ENCODE measurements around the gene UBE2N.

The UBE2N gene

GRCh38 chr12:93441617-93442410 lies at the start of gene UBE2N:
Gene UBE2N (minus strand): TSS chr12:93441947. CDS start chr12:93441884, 63 bp downstream.
- Histone ChIP-seq H3K27ac (ENCODE audit: low read depth, low read length) (peak within 1 kb of the TSS; percentile 89), H3K4me3 (ENCODE audit: low read depth in 1 of 5, low read length in 5 of 5) (peak within 1 kb of the TSS; percentile 76 to 90 (median 83)), H3K4me1 (ENCODE audit: control insufficient read depth in 5 of 5, insufficient read depth in 5 of 5, low read length in 5 of 5) (peaks cover 0 to 35% (median 30%) of the 10 kb centered on the region in 5 donors), H3K36me3 (ENCODE audit: control insufficient read depth in 5 of 5, insufficient read depth in 5 of 5, low read length in 5 of 5) (no peaks in the 10 kb centered on the region), H3K9me3 (ENCODE audit: control insufficient read depth in 5 of 5, low read length in 5 of 5) (no peaks in the 10 kb centered on the region), H3K27me3 (ENCODE audit: control insufficient read depth in 5 of 5, insufficient read depth in 4 of 5, low read length in 5 of 5) (no peaks in the 10 kb centered on the region), H3K9ac (ENCODE audit: low read length in 5 of 5) (peak within 1 kb of the TSS; percentile 89 to 96 (median 93))

DNA sequence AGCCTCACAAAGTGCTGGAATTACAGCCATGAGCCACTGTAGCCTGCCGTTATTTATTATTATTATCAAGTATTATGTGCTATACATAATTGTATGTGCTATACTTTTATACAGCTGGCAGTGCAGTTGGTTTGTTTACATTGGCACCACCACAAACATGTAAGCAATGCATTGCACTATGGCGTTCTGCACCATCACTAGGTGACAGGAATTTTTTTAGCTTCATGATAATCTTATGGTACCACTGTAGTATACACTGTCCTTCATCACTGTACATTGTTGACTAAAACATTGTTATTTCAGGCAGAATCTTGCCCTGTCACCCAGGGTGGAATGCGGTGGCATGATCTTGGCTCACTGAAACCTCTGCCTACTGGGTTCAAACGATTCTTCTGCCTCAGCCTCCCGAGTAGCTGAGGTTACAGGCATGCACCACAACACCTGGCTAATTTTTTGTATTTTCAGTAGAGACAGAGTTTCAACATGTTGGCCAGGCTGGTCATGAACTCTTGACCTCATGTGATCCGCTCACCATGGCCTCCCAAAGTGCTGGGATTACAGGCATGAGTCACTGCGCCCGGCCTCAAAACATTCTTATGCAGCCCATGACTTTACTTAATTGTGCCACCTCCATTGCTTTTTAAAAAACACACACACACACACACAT lies 42.7 kb upstream of the UBE2N start:
- H3K4me1 ChIP-seq (ENCODE audit: control insufficient read depth in 5 of 5, insufficient read depth in 5 of 5, low read length in 5 of 5), result no peaks in the 10 kb centered on the region
- H3K9me3 ChIP-seq (ENCODE audit: control insufficient read depth in 5 of 5, low read length in 5 of 5), result no peaks in the 10 kb centered on the region
- no peak overlapping the region for H3K9ac ChIP-seq (ENCODE audit: low read length in 5 of 5)
- H3K27me3 ChIP-seq (ENCODE audit: control insufficient read depth in 5 of 5, insufficient read depth in 4 of 5, low read length in 5 of 5), result no peaks in the 10 kb centered on the region
- H3K4me3 ChIP-seq (ENCODE audit: low read depth in 1 of 5, low read length in 5 of 5), result no peak overlapping the region
- H3K27ac ChIP-seq (ENCODE audit: low read depth, low read length), result no peak overlapping the region
- H3K36me3 ChIP-seq (ENCODE audit: control insufficient read depth in 5 of 5, insufficient read depth in 5 of 5, low read length in 5 of 5), result peaks cover 33 to 73% (median 58%) of the 10 kb centered on the region in 5 donors

DNA sequence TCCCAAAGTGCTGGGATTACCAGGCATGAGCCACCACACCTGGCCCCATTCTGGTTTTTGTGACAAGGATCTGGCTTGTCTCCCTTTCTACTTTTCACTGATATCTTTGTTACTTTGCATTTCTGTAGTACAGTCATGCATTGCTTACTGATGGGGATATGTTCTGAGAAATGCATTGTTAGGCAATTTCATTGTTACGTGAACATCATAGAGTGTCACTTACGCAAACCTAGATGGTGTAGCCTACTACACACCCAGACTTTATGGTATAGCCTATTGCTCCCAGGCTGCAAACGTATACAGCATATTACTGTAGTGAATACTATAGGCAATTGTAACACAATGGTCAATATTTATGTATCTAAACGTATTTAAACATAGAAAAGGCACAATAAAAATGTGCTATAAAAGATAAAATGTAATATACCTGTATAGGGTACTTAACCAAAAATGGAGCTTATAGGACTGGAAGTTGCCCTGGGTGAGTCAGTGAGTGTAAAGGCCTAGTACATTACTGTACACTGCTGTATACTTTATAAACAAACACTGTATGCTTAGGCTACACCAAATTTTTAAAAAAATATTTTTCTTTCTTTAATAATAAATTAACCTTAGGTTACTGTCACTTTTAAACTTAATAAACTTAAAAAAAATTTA lies 41.5 kb upstream of the UBE2N start:
- Histone ChIP-seq H3K36me3 (ENCODE audit: control insufficient read depth in 5 of 5, insufficient read depth in 5 of 5, low read length in 5 of 5) (peaks cover 29 to 65% (median 55%) of the 10 kb centered on the region in 5 donors), H3K4me3 (ENCODE audit: low read depth in 1 of 5, low read length in 5 of 5) (no peak overlapping the region), H3K27me3 (ENCODE audit: control insufficient read depth in 5 of 5, insufficient read depth in 4 of 5, low read length in 5 of 5) (no peaks in the 10 kb centered on the region), H3K9ac (ENCODE audit: low read length in 5 of 5) (no peak overlapping the region), H3K4me1 (ENCODE audit: control insufficient read depth in 5 of 5, insufficient read depth in 5 of 5, low read length in 5 of 5) (no peaks in the 10 kb centered on the region), H3K9me3 (ENCODE audit: control insufficient read depth in 5 of 5, low read length in 5 of 5) (no peaks in the 10 kb centered on the region), H3K27ac (ENCODE audit: low read depth, low read length) (no peak overlapping the region)

DNA sequence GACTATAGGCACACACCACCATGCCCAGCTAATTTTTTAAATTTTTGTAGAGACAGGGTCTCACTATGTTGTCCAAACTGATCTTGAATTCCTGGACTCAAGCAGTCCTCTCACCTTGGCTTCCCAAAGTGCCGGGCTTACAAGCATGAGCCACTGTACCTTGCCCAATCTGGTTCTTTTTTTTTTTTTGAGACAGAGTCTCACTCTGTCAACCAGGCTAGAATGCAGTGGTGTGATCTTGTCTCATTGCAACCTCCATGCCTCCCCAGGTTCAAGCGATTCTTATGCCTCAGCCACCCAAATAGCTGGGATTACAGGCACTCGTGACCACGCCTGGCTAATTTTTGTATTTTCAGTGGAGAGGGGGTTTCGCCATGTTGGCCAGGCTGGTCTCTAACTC lies 41.0 kb upstream of the UBE2N start:
- Histone ChIP-seq H3K9ac (ENCODE audit: low read length in 5 of 5) (no peak overlapping the region), H3K9me3 (ENCODE audit: control insufficient read depth in 5 of 5, low read length in 5 of 5) (no peaks in the 10 kb centered on the region), H3K27ac (ENCODE audit: low read depth, low read length) (no peak overlapping the region), H3K4me1 (ENCODE audit: control insufficient read depth in 5 of 5, insufficient read depth in 5 of 5, low read length in 5 of 5) (no peaks in the 10 kb centered on the region), H3K27me3 (ENCODE audit: control insufficient read depth in 5 of 5, insufficient read depth in 4 of 5, low read length in 5 of 5) (no peaks in the 10 kb centered on the region), H3K4me3 (ENCODE audit: low read depth in 1 of 5, low read length in 5 of 5) (no peak overlapping the region), H3K36me3 (ENCODE audit: control insufficient read depth in 5 of 5, insufficient read depth in 5 of 5, low read length in 5 of 5) (peaks cover 28 to 65% (median 54%) of the 10 kb centered on the region in 5 donors)

DNA sequence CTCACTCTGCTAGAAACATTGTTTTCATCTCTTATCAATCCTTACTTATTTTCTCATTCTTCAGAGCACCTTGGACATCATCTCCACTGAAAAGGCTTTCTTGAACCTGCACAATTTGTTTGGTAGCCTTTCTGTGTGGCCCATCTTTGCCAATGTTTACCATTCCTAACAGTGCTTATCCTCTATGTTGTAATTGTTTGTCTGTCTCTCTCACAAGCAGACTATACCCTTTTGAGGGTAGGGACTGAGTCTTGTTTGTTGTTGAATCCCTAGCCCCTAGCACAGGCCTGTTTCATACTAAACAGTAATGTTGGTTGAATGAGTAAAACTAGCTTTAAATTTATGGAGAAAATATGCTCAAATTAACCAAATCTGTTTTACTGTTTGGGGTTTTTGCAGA lies 34.8 kb upstream of the UBE2N start:
- no peaks in the 10 kb centered on the region for H3K27me3 ChIP-seq (ENCODE audit: control insufficient read depth in 5 of 5, insufficient read depth in 4 of 5, low read length in 5 of 5)

DNA sequence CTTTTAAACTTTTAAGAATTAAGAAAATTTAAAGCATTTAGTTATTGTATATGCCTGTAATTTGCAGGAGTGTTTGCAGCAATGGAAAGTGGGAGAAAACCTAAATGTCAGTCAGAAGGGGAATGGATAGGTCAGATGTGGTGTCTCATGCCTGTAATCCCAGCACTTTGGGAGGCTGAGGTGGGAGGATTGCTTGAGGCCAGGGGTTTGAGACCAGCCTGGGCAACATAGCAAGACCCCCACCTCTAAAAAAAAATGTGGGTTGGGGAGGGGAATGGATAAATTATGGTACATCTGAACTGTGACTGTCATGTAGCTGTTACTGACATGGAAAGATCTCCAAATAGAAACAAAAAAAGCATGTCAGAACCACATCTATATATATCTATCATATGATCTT lies 27.6 kb upstream of the UBE2N start:
- Histone ChIP-seq H3K9me3 (ENCODE audit: control insufficient read depth in 5 of 5, low read length in 5 of 5) (no peaks in the 10 kb centered on the region), H3K27ac (ENCODE audit: low read depth, low read length) (no peak overlapping the region), H3K9ac (ENCODE audit: low read length in 5 of 5) (no peak overlapping the region), H3K36me3 (ENCODE audit: control insufficient read depth in 5 of 5, insufficient read depth in 5 of 5, low read length in 5 of 5) (peaks cover 0 to 16% (median 7%) of the 10 kb centered on the region in 5 donors), H3K4me3 (ENCODE audit: low read depth in 1 of 5, low read length in 5 of 5) (no peak overlapping the region), H3K27me3 (ENCODE audit: control insufficient read depth in 5 of 5, insufficient read depth in 4 of 5, low read length in 5 of 5) (no peaks in the 10 kb centered on the region), H3K4me1 (ENCODE audit: control insufficient read depth in 5 of 5, insufficient read depth in 5 of 5, low read length in 5 of 5) (peaks cover 0 to 14% (median 10%) of the 10 kb centered on the region in 5 donors)

More for the DNA sequence above, 34.8 kb upstream of the UBE2N start:
- H3K4me3 ChIP-seq (ENCODE audit: low read depth in 1 of 5, low read length in 5 of 5), result no peak overlapping the region
- no peaks in the 10 kb centered on the region for H3K9me3 ChIP-seq (ENCODE audit: control insufficient read depth in 5 of 5, low read length in 5 of 5)
- H3K36me3 ChIP-seq (ENCODE audit: control insufficient read depth in 5 of 5, insufficient read depth in 5 of 5, low read length in 5 of 5), result peaks cover 13 to 40% (median 20%) of the 10 kb centered on the region in 5 donors
- H3K4me1 ChIP-seq (ENCODE audit: control insufficient read depth in 5 of 5, insufficient read depth in 5 of 5, low read length in 5 of 5), result no peaks in the 10 kb centered on the region
- no peak overlapping the region for H3K9ac ChIP-seq (ENCODE audit: low read length in 5 of 5)
- no peak overlapping the region for H3K27ac ChIP-seq (ENCODE audit: low read depth, low read length)

- Histone ChIP-seq H3K27ac (ENCODE audit: low read depth, low read length) (peak overlapping the region; percentile 87), H3K4me3 (ENCODE audit: low read depth in 1 of 5, low read length in 5 of 5) (peak overlapping the region; percentile 95 to 100 (median 99)), H3K9me3 (ENCODE audit: control insufficient read depth in 5 of 5, low read length in 5 of 5) (no peaks in the 10 kb centered on the region), H3K9ac (ENCODE audit: low read length in 5 of 5) (peak overlapping the region; percentile 83 to 94 (median 85)), H3K4me1 (ENCODE audit: control insufficient read depth in 5 of 5, insufficient read depth in 5 of 5, low read length in 5 of 5) (peaks cover 0 to 14% (median 10%) of the 10 kb centered on the region in 5 donors), H3K36me3 (ENCODE audit: control insufficient read depth in 5 of 5, insufficient read depth in 5 of 5, low read length in 5 of 5) (peaks cover 0 to 10% (median 6%) of the 10 kb centered on the region in 5 donors), H3K27me3 (ENCODE audit: control insufficient read depth in 5 of 5, insufficient read depth in 4 of 5, low read length in 5 of 5) (no peaks in the 10 kb centered on the region)
These were observed 26.2 kb upstream of the UBE2N start for GRCh38 chr12:93468008-93468371.

DNA sequence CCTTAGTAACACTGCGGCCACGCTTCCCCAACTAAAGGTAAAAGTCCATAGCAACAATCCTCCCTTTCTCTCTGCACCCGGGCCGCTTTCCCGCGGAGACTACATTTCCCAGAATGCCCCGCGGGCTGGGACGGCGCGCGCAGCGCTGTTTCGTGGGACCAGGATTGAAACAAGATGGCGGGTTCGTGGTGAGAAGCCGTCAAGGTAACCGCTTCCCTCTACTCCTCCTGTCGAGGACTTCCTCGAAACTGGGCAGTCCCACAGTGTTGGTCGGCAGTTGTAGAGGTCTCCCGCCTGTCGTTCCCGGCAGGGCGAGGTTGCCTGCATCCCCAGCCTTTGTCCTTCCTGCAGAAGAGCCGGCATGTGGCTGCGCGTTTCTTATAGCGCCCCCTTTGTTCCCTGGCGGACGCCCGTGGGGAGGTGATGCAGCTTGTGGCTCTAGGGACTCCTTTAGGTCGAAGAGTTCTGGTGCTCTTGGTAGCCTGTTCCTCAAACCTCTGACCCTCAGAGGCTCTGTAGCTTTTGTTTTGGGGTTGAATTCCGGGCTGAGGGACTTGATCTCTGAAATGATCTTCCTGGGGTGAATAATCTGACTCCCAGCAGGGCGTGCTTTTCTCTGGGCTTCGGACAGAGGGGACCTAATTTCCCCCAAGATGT lies 25.7 kb upstream of the UBE2N start, which contains the start of gene MRPL42:
MRPL42 (plus strand) TSS at position 164 of the 657 bp plus-strand sequence. CDS start 1,772 bp downstream, outside the sequence.
- Histone ChIP-seq H3K4me1 (ENCODE audit: control insufficient read depth in 5 of 5, insufficient read depth in 5 of 5, low read length in 5 of 5) (peaks cover 0 to 14% (median 10%) of the 10 kb centered on the region in 5 donors), H3K36me3 (ENCODE audit: control insufficient read depth in 5 of 5, insufficient read depth in 5 of 5, low read length in 5 of 5) (peaks cover 0 to 10% (median 6%) of the 10 kb centered on the region in 5 donors), H3K4me3 (ENCODE audit: low read depth in 1 of 5, low read length in 5 of 5) (peak within 1 kb of the TSS; percentile 95 to 100 (median 99)), H3K27me3 (ENCODE audit: control insufficient read depth in 5 of 5, insufficient read depth in 4 of 5, low read length in 5 of 5) (no peaks in the 10 kb centered on the region), H3K27ac (ENCODE audit: low read depth, low read length) (peak within 1 kb of the TSS; percentile 87), H3K9me3 (ENCODE audit: control insufficient read depth in 5 of 5, low read length in 5 of 5) (no peaks in the 10 kb centered on the region), H3K9ac (ENCODE audit: low read length in 5 of 5) (peak within 1 kb of the TSS; percentile 83 to 94 (median 85))

DNA sequence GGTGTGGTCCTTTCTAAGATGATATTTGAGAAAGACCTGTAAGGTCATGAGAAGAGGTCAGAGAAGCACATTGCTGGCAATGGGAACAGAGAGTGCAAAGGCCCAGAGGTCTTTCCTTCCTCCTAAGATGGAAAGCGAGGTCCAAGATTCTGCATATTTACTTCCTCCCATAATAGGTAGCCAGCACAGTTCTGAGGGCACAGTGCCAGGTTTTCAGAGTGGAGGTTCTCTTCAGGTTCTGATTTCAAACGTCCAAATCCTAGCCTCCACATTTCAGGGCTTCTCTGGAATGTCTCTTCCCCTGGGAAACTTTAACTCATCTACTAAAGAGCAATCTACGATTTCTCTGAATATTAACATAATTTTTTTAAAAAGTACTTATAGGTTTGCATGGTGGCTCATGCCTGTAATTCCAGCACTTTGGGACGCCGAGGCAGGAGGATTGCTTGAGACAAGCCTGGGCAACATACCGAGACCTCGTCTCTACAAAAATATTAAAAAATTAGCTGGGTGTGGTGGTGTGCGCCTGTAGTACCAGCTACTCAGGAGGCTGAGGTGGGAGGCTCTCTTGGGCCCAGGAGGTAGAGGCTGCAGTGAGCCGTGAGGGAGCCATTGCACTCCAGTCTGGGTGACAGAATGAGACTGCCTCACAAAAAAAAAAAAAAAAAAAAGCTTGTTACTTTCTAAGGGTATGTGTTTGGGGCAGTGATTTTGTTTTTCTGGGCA lies 25.0 kb upstream of the UBE2N start:
- peaks cover 0 to 14% (median 10%) of the 10 kb centered on the region in 5 donors for H3K4me1 ChIP-seq (ENCODE audit: control insufficient read depth in 5 of 5, insufficient read depth in 5 of 5, low read length in 5 of 5)
- H3K4me3 ChIP-seq (ENCODE audit: low read depth in 1 of 5, low read length in 5 of 5), result peak overlapping the region; percentile 95 to 100 (median 99)
- H3K9ac ChIP-seq (ENCODE audit: low read length in 5 of 5), result peak overlapping the region in 2 of 5 donors; percentile 93 to 94
- H3K27me3 ChIP-seq (ENCODE audit: control insufficient read depth in 5 of 5, insufficient read depth in 4 of 5, low read length in 5 of 5), result no peaks in the 10 kb centered on the region
- peaks cover 0 to 10% (median 6%) of the 10 kb centered on the region in 5 donors for H3K36me3 ChIP-seq (ENCODE audit: control insufficient read depth in 5 of 5, insufficient read depth in 5 of 5, low read length in 5 of 5)
- no peaks in the 10 kb centered on the region for H3K9me3 ChIP-seq (ENCODE audit: control insufficient read depth in 5 of 5, low read length in 5 of 5)
- H3K27ac ChIP-seq (ENCODE audit: low read depth, low read length), result peak overlapping the region; percentile 87

Measured in subcutaneous abdominal adipose tissue (tissue), 5 donors.